GM19397 (cell line): Measurements from ENCODE around the gene GALNT17.

Experiments used
- ATAC-seq: cut with Tn5 transposase; IDR thresholded peaks from one replicate; pipeline ENCODE4 v1.9.1; 2021; ENCODE audit warnings: mild to moderate bottlenecking, moderate library complexity; ENCODE audit not compliant: unreplicated experiment

Gene GALNT17

DNA sequence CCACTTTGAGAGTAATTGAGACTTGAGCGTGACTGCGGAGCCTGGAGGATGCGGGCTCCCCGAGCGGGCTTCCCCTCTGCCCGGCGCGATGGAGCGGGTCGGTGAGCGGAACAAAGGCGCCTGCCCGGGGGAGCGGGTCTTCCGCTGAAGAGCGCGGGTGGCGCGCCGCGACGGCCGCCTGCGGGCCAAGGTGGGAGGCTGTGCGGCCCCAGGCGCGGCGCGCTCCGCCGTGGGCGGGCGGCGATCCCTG lies at the start of gene GALNT17:
Gene GALNT17, plus strand, starts transcription at position 18 of the 250 bp plus-strand sequence.
- no peak for ATAC-seq

DNA sequence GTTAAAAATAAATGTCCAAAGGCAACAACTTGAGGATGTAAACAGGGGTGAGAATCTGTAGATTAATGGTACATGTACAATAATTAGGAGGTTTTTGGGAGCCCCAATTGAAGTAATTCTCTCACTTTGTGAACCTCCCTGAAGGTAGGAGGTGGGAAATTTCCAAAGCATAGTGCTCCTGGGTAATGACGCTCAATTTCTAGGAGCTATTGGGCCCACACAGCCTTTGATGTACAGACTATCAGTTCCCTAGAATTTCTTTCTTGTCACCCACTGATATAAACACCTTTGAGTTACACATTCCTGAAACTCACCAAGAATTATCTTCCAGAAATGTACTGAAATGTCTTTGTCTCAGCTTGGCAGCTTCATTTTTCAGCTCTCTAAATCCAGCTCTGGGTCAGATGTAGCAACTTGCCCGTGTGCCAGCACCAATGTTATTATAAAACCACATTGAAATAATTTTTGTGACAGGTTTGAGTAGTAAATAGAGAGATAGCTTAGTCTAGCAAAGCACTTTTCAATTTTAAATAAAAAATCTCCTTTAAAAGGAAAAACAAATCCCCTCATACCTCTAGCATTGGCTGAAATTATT lies 36.6 kb upstream of the GALNT17 start:
- ATAC-seq: no peak

DNA sequence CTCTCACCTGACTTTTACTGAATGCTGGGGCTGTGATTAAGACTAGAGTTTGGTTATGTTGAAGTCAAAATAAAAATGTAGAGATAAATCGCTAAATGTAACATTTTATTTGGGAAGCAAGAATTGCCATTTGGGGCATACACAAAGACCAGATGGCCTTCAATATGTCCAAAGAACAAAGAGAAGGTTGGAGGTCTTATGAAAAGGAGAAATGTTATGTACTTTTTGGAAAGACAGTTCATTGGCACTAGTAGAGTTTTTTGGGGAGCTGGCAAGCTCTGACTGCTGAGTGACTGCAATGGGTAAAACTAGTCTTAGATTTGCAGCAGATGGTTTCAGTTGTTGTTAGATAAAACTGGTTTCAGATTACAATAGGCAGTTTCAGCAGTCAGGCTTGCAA lies 35.6 kb upstream of the GALNT17 start:
- no peak for ATAC-seq

DNA sequence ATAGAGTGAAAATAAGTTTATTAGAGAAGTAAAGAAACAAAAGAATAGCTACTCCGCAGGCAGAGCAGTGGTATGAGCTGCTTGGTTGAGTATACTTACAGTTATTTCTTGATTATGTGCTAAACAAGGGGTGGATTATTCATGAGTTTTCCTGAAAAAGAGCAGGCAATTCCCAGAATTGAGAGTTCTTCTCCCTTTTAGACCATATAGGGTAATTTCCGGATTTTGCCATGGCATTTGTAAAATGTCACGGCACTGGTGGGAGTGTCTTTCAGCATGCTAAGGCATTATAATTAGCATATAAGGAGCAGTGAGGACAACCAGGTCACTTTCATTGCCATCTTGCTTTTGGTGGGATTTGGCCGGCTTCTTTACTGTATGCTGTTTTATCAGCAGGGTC lies 25.7 kb upstream of the GALNT17 start:
- ATAC-seq: no peak

DNA sequence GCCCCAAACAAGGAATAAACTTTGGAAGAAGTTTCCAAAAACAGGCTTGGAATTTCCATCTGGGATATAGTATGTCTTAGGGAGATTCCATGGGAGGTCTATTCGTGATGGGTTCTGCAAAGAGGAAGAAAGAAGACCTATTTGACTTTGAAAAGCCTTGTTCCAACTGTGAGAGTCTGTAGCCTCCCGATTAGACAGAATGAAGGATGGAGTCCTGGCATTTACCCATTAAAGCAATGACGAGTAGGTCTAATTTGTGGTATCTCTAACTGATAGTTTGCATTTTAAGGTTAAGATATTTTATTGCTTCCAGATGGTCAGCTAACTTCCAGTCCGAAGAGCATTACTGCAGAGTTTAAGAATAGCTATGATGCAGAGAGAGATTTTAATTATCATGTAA lies 19.5 kb upstream of the GALNT17 start:
- ATAC-seq: no peak

DNA sequence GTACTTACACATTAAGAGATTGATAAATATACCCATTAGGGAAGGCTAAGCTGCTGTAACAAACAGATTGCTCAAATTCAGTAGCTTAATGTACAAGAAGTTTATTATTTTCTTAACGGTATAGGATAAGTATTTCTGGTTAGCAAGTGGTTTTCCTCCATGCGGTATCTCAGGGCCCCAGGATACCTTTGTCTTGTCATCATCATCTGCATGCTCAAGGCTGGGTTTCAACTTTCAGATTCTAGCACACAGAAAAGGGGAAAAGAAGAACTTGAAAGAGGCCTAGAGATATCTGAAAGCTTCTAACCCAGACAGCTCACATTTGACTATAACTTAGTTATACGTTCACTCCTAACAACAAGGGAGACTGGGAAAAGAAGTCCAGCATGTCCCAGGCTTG lies 11.8 kb upstream of the GALNT17 start:
- no peak for ATAC-seq

DNA sequence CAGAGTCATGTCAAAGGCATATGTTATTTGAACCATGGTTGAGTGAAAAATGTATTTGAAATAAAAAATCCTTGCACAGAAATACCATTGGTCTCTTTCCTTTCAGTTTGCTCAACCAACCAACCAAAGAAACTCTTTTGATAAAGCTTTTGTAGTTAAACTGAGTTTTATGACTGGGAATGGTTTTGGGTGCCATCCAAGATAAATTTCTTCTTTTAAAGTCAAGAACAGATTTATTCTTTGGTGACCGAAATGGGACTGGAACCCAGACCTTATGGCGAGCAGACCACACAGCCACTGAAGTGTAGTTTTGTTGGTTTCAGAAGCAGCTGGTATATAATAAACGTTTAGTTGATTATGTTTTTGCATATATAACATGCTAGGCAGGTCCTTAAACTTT lies 2.8 kb upstream of the GALNT17 start:
- ATAC-seq: no peak

DNA sequence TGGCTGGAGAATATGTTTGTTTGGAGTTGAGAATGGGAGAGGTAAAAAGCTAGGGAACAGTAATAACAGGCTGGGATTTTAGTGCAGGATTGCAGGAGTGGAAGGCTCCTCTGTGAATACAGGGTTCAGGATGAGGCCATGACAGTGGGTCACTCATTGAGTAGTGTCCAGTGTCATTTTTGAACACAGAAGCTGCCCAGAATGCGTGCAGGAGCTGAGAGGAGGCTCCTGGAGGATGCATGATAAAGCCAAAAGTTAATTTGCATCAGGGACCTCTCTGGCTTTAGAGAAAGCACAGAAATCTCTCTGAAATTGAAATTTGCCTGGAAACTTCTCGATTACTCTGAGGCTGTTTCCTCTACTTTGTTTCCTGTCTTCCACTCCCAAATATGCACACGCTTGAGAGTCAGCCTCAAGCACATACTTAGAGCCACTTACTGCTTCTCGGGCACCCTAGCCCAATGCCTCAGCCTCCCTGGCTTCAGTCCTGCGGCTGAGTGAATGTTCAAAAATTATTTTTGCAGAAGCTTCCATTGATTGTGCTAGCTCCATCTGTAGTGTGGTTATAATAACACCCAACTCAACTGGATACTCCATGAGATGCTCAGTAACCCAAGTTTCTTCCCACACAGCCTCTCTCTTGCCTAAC lies 1.8 kb upstream of the GALNT17 start:
- ATAC-seq: no peak

DNA sequence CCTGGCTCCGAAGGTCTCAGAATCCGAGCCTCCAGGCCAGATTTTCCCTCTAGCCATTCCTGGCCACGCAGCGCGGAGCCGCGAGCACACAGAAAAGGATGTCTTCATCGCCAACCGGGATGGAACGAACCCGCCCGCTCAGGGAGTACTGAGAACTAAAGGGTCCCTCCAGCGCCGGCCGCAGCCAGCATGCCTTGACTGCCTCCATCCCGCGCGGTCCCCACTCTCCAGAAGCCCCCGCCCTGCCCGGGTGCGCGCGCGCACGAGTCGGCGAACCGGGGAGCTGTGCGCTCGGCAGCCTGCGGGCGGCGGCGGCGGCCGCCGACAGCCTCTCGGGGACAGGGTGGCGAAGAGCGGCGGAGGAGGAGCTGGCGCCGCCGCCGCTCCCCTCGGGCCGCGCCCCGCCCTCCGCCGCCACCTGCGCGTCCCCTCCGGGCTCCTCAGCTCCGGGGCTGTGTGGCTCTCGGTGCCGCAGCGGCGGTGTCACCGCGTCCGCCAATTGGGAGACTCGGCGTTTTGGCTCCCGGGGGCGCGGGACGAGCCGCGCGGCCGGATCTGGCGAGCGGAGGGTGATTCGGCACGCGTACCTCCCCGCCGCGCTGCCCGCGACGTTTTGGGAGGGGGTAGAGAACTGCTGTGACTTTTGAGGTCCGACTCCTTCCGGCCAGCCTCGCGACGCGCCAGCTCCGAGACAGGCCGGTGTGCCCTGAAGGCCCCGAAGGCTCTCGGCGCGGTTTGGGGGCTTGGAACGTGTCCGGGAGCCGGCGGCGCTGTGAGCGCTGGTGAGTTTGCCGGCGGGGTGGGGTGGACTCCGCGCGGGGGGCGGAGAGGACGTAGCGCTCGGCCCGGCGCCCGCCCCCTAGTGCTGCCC lies 453 bp upstream of the GALNT17 start:
- no peak for ATAC-seq

DNA sequence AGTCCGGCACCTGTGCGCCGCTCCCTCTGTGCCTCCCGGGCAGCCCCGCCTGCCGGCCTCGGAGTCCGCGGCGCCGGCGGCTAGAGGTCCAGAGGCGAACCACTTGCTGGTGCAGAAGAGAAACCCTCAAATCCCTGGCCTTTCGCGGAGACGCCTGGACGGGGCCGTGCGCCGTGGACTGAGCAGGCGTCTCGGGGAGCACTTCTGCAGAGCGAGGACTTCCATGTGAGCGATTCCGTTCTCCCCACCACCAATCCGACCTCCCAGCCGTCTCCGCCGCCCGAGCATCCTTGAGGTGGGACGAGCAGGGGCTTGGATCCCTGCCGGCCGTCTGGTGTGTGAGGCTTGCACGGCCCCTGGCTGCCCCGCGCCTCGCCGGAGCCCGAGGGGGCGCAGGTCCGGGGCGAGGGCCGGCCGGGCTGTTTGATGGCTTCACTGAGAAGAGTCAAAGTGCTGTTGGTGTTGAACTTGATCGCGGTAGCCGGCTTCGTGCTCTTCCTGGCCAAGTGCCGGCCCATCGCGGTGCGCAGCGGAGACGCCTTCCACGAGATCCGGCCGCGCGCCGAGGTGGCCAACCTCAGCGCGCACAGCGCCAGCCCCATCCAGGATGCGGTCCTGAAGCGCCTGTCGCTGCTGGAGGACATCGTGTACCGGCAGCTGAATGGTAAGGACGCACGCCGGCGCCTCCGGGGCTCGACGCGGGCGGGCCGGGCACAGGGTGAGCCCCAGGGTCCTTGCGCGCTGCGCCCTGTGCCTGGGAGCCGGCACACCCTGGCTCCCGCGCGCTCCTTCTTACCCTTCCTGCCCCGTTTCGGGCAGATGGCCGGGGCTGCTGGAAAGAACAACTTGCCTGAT lies 660 bp downstream of the GALNT17 start:
- no peak for ATAC-seq

DNA sequence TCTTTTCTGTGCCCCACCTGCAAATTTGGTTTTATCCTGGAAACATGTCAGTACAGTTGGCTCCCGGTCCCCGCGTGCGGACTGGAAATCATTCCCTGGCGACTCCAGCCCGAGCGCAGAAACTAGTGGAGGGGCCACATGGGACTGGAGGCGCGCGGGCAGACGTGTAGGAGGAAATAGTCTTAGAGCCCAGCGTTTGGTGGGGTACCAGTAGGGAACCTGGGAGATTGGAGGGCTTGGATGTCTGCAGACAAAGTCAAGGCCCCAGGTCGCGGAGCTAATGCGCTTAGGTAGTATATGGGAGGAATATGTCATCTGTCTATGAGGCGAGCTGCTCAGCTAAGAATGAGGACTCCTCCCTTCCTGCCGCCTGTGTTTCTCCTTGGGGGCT lies 1.3 kb downstream of the GALNT17 start:
- no peak for ATAC-seq

DNA sequence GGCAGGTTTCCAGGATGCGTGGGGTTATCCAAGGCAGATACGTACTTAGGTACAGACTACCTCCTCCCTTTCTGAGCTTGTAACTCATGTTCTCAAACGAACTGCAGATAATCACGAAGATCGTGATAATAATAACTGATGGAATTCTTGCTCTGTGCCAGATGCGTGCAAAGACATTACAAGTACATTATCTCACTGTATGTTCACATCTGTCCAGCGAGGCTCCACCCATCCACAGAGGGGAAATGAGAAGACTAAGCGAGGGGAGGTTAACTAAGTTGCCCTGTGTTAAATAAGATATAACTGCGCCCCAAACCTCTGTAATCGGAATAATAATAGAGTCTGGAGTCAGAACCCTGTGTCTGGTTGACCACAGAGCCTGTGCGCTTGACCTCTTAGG lies 1.9 kb downstream of the GALNT17 start:
- no peak for ATAC-seq

DNA sequence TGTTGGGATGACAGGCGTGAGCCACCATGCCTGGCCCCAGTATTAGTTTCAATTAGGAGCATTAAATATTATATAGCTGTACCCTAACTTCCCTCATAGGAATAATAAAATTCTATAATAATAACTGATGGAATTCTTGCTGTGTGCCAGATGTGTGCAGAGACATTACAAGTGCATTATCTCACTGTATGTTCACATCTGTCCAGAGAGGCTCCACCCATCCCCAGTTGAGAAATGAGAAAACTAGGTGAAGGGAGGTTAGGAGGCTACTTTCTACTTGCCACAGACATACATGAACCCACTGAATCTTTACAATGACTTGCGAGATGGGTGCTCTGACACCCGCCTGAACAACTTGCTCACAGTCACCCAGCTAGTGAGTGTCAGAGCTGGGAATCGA lies 3.2 kb downstream of the GALNT17 start:
- ATAC-seq: no peak

DNA sequence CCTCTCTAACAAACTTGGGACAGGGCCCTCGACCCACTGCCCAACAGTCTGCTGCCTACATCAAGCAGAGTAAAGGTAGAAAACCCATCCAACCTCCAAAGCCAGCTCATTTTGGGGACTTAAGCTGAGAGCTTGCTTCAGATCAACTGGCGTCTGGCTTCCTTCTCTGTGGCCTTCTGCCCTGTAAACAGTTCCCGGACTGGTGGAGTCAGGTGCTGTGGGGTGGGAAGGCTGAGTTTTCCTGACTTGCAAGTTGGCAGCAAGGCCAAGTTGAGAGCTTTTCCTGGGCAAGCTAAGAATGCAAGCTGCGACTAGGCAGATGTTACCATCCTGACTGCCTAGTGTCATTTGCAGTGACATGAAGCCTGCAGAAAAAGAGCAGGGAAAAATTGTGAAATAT lies 3.7 kb downstream of the GALNT17 start:
- no peak for ATAC-seq

DNA sequence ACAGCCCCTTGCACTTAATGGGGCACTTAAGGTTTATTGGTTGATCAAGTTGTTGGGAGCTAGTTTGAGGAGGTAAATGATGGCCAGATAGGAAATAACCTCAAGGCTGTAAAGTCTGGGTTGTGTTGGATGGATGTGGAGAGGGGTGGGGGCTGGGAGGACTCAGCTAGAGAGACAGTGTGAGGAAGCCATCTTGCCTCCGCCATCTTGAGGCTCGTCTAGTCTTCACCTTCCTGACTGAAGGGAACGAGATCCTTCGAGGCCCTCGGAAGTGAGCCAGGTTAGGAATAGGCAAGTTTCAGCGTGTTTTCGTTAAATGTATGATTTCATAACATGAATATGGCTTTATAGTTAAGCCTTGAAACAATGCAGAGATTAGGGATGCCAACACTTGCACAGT lies 5.5 kb downstream of the GALNT17 start:
- ATAC-seq: no peak

DNA sequence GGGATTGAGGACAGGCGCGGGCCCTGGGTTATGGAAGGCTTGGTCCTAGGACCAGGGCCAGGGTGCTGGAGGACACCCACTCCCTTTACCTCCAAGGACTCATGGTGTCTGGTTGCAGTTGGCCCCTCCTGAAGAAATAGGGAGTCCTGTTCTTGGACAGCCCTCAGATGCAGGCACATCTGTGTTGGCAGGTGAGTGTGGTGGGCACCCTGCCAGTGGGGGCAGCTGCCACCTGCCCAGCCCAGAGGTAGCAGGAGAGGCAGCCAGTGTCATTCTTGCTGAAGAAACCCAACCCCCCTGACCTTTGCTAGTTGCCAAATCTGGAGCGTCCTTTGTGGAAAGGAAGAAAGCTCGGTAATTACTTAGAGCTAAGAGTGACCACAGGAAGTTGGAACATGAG lies 8.3 kb downstream of the GALNT17 start:
- no peak for ATAC-seq

DNA sequence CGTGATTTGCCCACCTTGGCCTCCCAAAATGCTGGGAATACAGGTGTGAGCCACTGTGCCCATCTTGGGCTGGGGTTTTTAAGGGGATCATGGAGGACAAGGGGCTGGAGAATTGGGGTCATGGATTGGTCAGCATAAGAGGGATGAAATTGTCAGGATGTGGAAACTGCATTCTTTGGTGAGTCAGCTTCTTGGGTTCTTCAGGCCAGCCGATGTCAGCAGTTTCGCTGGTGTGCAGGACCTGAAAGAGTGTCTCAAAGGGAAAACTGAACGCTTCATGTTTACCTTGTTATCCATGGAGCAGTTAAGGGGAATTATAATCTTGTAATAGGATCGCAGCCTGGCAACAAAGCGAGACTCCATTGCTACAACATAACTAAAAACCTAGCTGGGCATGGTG lies 13.0 kb downstream of the GALNT17 start:
- ATAC-seq: no peak

DNA sequence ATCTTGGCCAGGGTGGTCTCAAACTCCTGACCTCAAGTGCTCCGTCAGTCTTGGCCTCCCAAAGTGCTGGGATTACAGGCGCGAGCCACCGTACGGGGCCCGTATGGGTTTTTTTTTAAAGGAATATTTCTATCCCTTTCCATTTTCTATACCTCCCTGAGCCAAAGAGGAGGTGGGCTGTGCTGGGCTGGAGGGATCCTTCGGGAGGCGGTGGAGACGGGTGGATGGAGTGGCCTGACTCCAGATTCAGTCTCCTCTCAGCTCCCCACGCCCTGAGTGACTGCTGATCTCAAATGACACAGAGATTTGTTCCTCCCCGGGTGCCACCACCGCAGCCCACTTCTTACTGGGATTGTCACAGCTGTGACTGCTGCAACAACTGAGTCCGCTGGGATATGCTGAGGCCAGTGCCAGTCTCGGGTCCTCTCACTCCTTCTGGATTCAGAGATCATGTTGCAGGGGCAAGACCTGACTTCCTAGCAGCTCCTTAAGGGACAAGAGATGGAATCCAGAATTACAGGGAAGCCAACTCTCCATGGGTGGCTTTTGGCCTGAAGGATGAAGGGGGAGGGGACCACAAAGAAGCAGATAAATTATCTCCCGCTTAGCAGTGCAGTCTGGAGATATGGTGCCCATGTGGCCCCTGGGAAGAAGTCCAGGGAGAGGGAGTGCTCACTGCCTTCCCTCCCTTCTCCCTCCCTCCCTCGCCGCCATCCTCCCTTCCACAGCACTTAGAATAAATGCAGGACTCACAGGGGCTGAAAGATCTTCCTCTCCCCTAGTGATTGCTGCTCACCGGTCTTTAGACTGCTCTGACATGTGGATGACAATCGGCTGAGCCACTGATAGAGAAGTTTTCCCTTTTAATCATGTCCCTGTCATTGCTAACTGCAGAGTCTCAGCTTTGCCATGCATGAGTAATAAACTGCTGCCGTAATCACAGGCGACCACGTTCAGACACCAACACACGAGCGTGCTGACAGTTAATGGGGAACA lies 14.3 kb downstream of the GALNT17 start:
- ATAC-seq: no peak

DNA sequence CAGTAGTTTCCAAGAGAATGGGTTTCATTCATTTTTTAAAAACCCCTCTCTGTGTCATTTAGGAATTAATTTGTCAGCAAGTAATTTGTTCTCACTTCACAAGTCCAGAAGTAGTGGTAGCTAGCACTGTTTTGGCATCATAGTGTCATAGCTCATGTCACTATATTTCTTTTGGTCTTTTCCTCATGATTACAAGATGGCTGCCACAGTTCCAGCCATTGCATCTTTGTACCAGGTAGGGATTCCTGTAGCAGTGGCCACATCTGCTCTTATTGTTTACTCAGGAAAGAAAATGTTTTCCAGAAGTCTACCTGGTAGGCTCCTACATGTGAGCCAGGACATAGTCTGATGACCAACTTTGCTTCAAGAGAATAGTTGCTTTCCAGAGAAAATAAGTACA lies 16.2 kb downstream of the GALNT17 start:
- no peak for ATAC-seq

DNA sequence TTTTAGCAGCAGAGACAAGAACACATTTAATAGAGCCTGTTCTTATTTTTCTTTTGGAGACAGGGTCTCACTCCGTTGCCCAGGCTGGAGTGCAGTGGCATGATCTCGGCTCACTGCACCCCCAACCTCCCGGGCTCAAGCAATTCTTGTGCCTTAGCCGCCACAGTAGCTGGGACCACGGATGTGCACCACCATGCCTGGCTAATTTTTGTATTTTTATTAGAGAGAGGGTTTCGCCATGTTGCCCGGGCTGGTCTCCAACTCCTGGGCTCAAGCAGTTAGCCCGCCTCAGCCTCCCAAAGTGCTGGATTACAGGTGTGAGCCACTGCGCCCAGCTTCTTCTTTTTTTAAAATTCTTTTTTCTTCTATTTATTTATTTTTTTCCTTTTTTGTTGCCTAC lies 23.3 kb downstream of the GALNT17 start:
- ATAC-seq: no peak
